ENCODE measurements around the gene GNPDA1.
A peak's percentile ranks its signal among the peaks of the same experiment; 100 is the strongest.
"Not testable (repeated sequence)": the region's sequence is repeated elsewhere in the genome, so short reads cannot be mapped to it uniquely, and the experiment has no call there.

GNPDA1 gene

GRCh38 chr5:142012792-142013388, at the start of gene GNPDA1:
Gene GNPDA1 (minus strand): TSS chr5:142013027. CDS start chr5:142012035, 992 bp downstream.
- peak; percentile 75 for DNase-seq

GRCh38 chr5:142059304-142059940, 46.6 kb upstream of the GNPDA1 start:
- DNase-seq = no peak

- no peak for DNase-seq
Measured at GRCh38 chr5:142057697-142058056, 44.9 kb upstream of the GNPDA1 start.

- no peak for DNase-seq
Measured at GRCh38 chr5:142056816-142057696, 44.2 kb upstream of the GNPDA1 start.

GRCh38 chr5:142055301-142055700, 42.5 kb upstream of the GNPDA1 start:
- no peak for DNase-seq

- DNase-seq = peak; percentile 16
Measured at GRCh38 chr5:142053426-142054151, 40.8 kb upstream of the GNPDA1 start.

- DNase-seq = not testable (repeated sequence)
Measured at GRCh38 chr5:142052026-142052425, 39.2 kb upstream of the GNPDA1 start.

GRCh38 chr5:142048272-142048671, 35.4 kb upstream of the GNPDA1 start:
- DNase-seq = no peak

- no peak for DNase-seq
Measured at GRCh38 chr5:142046191-142046590, 33.4 kb upstream of the GNPDA1 start.

- DNase-seq = not testable (repeated sequence)
Measured at GRCh38 chr5:142040881-142041280, 28.1 kb upstream of the GNPDA1 start.

- no peak for DNase-seq
Measured at GRCh38 chr5:142040285-142040684, 27.5 kb upstream of the GNPDA1 start.

GRCh38 chr5:142038735-142039134, 25.9 kb upstream of the GNPDA1 start:
- no peak for DNase-seq

GRCh38 chr5:142037599-142037998, 24.8 kb upstream of the GNPDA1 start:
- DNase-seq = not testable (repeated sequence)

- no peak for DNase-seq
Measured at GRCh38 chr5:142036918-142037317, 24.1 kb upstream of the GNPDA1 start.

GRCh38 chr5:142034994-142035393, 22.2 kb upstream of the GNPDA1 start:
- peak; percentile 50 for DNase-seq

- DNase-seq = not testable (repeated sequence)
Measured at GRCh38 chr5:142033632-142034567, 21.1 kb upstream of the GNPDA1 start.

- DNase-seq = no peak
Measured at GRCh38 chr5:142032747-142033631, 20.2 kb upstream of the GNPDA1 start.

- DNase-seq = no peak
Measured at GRCh38 chr5:142032150-142032549, 19.3 kb upstream of the GNPDA1 start.

GRCh38 chr5:142025637-142026036, 12.8 kb upstream of the GNPDA1 start:
- DNase-seq = no peak

GRCh38 chr5:142024771-142025304, 12.0 kb upstream of the GNPDA1 start:
- DNase-seq = peak; percentile 90

- DNase-seq = no peak
Measured at GRCh38 chr5:142023836-142024235, 11.0 kb upstream of the GNPDA1 start.

Data from CD4-positive, alpha-beta T cell treated with Interleukin-17A for 4 hours (primary cell).